Activated CD4-positive, alpha-beta T cell treated with anti-CD3 and anti-CD28 coated beads for 1 hour (primary cell): ENCODE data around the gene GPR148.

Experiments
- DNase-seq: peaks from one replicate; pipeline ENCODE4 v3.0.0-alpha.2; 2020

Gene GPR148

GRCh38 chr2:130754811-130755210, 25.9 kb downstream of the GPR148 start:
- no peak for DNase-seq

GRCh38 chr2:130755256-130756052, 26.6 kb downstream of the GPR148 start, which contains the start of gene AMER3:
TSS of gene AMER3 (plus strand) at chr2:130755540. CDS start at chr2:130762073, 6,533 bp downstream.
- no peak for DNase-seq

GRCh38 chr2:130756053-130756873, 27.4 kb downstream of the GPR148 start:
- no peak for DNase-seq

GRCh38 chr2:130756874-130757668, 28.2 kb downstream of the GPR148 start:
- no peak for DNase-seq

- DNase-seq = no peak
Observed at GRCh38 chr2:130759906-130760753, 31.3 kb downstream of the GPR148 start.

GRCh38 chr2:130760754-130761751, 32.2 kb downstream of the GPR148 start:
- no peak for DNase-seq

- DNase-seq = no peak
Observed at GRCh38 chr2:130762031-130762909, 33.4 kb downstream of the GPR148 start.

- DNase-seq = no peak
Observed at GRCh38 chr2:130762910-130763385, 34.1 kb downstream of the GPR148 start.

GRCh38 chr2:130763405-130763804, 34.5 kb downstream of the GPR148 start:
- DNase-seq = no peak

- no peak for DNase-seq
Observed at GRCh38 chr2:130764035-130764820, 35.4 kb downstream of the GPR148 start.

- no peak for DNase-seq
Observed at GRCh38 chr2:130764821-130765115, 35.9 kb downstream of the GPR148 start.

GRCh38 chr2:130765464-130765863, 36.6 kb downstream of the GPR148 start:
- no peak for DNase-seq

GRCh38 chr2:130766037-130766436, 37.2 kb downstream of the GPR148 start:
- DNase-seq = no peak

- no peak for DNase-seq
Observed at GRCh38 chr2:130766711-130767407, 38.0 kb downstream of the GPR148 start.

- DNase-seq = no peak
Observed at GRCh38 chr2:130767408-130767775, 38.5 kb downstream of the GPR148 start.

GRCh38 chr2:130768191-130768855, 39.5 kb downstream of the GPR148 start:
- no peak for DNase-seq

GRCh38 chr2:130769343-130769907, 40.6 kb downstream of the GPR148 start:
- DNase-seq = no peak
